GM12875 (cell line): Measurements from ENCODE around the gene BEND4.

Source experiments
- H3K4me3 ChIP-seq: one replicate; pipeline ENCODE4 v1.5.1; 2011; ENCODE audit warnings: low read depth, low read length, control low read depth
- CTCF ChIP-seq: IDR thresholded peaks from 2 replicates; pipeline ENCODE4 v1.5.1; 2011; ENCODE audit warnings: low read depth, mild to moderate bottlenecking, control low read depth, inconsistent platforms, low read length, moderate library complexity, borderline replicate concordance; ENCODE audit not compliant: insufficient read depth

BEND4 gene

GRCh38 chr4:42133006-42133405 lies 19.4 kb downstream of the BEND4 start:
- no peak overlapping the region for H3K4me3 ChIP-seq
- no peak for TF ChIP-seq CTCF

DNA sequence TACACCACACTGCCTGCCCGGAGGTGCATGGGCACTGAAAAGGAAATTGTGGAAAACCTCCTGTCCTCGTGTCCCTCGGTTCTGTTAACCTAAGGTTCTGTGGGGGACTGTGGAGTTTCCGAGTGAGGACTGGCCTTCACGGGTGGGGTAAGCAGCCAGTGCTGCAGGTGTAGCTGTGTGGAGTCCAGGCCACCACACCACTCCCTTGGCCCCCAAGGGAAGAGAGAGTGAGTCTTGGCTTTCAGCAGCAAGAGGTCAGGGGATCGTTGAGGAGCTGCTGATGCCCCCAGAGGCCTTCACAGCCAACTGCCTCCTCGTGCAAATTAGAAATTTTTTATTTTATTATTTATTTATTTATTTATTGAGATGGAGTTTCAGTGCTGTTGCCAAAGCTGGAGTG lies 20.4 kb downstream of the BEND4 start:
- no peak overlapping the region for H3K4me3 ChIP-seq
- TF ChIP-seq CTCF = no peak

- H3K4me3 ChIP-seq = no peak overlapping the region
- TF ChIP-seq CTCF = no peak
Observed at GRCh38 chr4:42123071-42123644, 29.3 kb downstream of the BEND4 start.

DNA sequence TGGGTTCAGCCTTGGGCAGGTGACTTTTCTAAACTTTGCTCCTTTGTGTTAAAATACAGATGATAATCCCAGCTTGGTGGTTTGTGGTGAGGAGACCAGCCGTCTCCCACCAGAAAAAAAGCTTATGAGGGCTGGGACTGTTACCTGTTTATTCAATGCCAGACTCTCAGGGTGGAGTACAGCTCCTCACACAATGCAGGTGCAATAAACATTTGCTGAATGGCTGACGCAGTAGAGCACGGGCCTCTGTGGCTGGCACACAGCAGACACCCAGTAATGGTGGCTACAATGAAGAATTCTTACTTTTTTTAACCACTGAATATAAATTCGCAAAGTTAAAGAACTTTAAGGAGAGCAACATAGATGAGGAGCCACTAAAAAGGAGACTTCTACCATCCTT lies 30.2 kb downstream of the BEND4 start:
- no peak overlapping the region for H3K4me3 ChIP-seq
- no peak for TF ChIP-seq CTCF

- H3K4me3 ChIP-seq = no peak overlapping the region
- TF ChIP-seq CTCF = no peak
Observed at GRCh38 chr4:42119886-42120285, 32.6 kb downstream of the BEND4 start.

- no peak for TF ChIP-seq CTCF
- H3K4me3 ChIP-seq = no peak overlapping the region
Observed at GRCh38 chr4:42112846-42113245, 39.6 kb downstream of the BEND4 start.

- TF ChIP-seq CTCF = no peak
Observed at GRCh38 chr4:42104521-42104920, 47.9 kb downstream of the BEND4 start.

More at GRCh38 chr4:42104521-42104920, 47.9 kb downstream of the BEND4 start:
- H3K4me3 ChIP-seq = no peak overlapping the region
